HL-60 (cell line): ENCODE measurements around the gene SIAH3.

Experiments
- POLR2AphosphoS5 ChIP-seq: IDR thresholded peaks from 2 replicates; pipeline ENCODE4 v1.6.1; 2012; ENCODE audit warnings: low read depth
- TF ChIP-seq, protein P1 (sequence below): IDR thresholded peaks from one replicate; pipeline ENCODE4 v1.5.1; 2011; ENCODE audit warnings: low read length, control low read depth, inconsistent platforms; ENCODE audit not compliant: insufficient read depth

DNA sequence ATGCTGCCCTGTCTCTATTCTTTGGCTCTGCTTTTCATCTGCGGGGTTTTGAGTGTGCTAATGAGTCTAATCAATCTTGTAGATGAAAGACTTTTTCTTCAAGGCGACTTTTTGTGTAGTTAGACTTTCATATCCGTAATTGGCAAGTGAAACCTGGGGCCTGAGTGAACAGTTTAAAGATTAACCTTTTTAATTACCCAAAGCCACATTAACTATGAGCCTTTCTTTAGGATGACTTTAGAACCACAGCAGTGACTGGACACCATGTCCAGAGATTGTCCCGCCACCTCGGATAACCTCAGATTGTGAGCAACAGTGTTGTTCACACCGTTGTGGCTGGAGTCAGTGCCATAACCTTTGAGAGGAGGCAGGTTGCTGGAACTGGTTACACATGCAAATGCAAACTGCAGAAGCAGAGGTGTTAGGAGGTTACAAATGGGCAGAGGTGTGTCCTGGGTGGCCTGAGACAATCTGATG lies 58.7 kb downstream of the SIAH3 start:
- TF ChIP-seq, protein P1, sequence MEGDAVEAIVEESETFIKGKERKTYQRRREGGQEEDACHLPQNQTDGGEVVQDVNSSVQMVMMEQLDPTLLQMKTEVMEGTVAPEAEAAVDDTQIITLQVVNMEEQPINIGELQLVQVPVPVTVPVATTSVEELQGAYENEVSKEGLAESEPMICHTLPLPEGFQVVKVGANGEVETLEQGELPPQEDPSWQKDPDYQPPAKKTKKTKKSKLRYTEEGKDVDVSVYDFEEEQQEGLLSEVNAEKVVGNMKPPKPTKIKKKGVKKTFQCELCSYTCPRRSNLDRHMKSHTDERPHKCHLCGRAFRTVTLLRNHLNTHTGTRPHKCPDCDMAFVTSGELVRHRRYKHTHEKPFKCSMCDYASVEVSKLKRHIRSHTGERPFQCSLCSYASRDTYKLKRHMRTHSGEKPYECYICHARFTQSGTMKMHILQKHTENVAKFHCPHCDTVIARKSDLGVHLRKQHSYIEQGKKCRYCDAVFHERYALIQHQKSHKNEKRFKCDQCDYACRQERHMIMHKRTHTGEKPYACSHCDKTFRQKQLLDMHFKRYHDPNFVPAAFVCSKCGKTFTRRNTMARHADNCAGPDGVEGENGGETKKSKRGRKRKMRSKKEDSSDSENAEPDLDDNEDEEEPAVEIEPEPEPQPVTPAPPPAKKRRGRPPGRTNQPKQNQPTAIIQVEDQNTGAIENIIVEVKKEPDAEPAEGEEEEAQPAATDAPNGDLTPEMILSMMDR, result no peak
- TF ChIP-seq POLR2AphosphoS5, result no peak
